ENCODE results near the gene PIP4K2B.
A peak's percentile ranks its signal among the peaks of the same experiment; 100 is the strongest.

PIP4K2B gene

GRCh38 chr17:38745545-38745944, 53.8 kb downstream of the PIP4K2B start:
- Histone ChIP-seq H2BK5ac (ENCODE audit: low read depth, low read length, poor library complexity, severe bottlenecking) (no peak overlapping the region), H3K4ac (ENCODE audit: low read depth in 1 of 2, low read length in 2 of 2) (no peak overlapping the region), H3K23ac (ENCODE audit: low read length in 2 of 2) (no peak overlapping the region), H3K9me3 (ENCODE audit: control insufficient read depth, low read length) (no peaks in the 10 kb centered on the region), H3K79me1 (replicated peaks; ENCODE audit: low read length, poor library complexity, severe bottlenecking) (peaks cover 12% of the 10 kb centered on the region), H3K18ac (ENCODE audit: low read depth in 1 of 2, low read length in 2 of 2) (no peak overlapping the region), H4K91ac (ENCODE audit: low read length) (no peak overlapping the region), H2BK12ac (ENCODE audit: low read length in 2 of 2) (no peak overlapping the region), H2AFZ (ENCODE audit: low read depth, low read length) (no peak overlapping the region), H3K27ac (ENCODE audit: low read length, poor library complexity, severe bottlenecking) (no peak overlapping the region), H3K4me3 (ENCODE audit: insufficient read depth in 1 of 2, low read depth in 1 of 2, low read length in 2 of 2) (no peak overlapping the region), H3K4me2 (ENCODE audit: low read length, poor library complexity, severe bottlenecking) (no peak overlapping the region), H2BK15ac (ENCODE audit: low read depth, poor library complexity, severe bottlenecking) (no peak overlapping the region), H3K4me1 (ENCODE audit: control insufficient read depth, insufficient read depth, low read depth, low read length) (peaks cover 54% of the 10 kb centered on the region), H3K27me3 (ENCODE audit: control insufficient read depth in 1 of 2, insufficient read depth in 1 of 2, low read length in 2 of 2) (no peaks in the 10 kb centered on the region), H4K8ac (ENCODE audit: low read length) (no peak overlapping the region), H3K9ac (ENCODE audit: low read length) (peak overlapping the region; percentile 95), H2BK120ac (ENCODE audit: low read depth, low read length) (no peak overlapping the region), H3K36me3 (ENCODE audit: control insufficient read depth in 1 of 2, insufficient read depth in 2 of 2, low read depth in 1 of 2, low read length in 2 of 2) (peaks cover 0 to 24% of the 10 kb centered on the region in 2 experiments), H2AK5ac (ENCODE audit: low read length, severe bottlenecking) (no peak overlapping the region), H3K14ac (ENCODE audit: low read length in 2 of 2) (peak overlapping the region in 1 of 2 experiments; percentile 38)
- 57% methylated on average over 4 of the region's 4 CpGs for WGBS
- DNase-seq = no peak

DNA sequence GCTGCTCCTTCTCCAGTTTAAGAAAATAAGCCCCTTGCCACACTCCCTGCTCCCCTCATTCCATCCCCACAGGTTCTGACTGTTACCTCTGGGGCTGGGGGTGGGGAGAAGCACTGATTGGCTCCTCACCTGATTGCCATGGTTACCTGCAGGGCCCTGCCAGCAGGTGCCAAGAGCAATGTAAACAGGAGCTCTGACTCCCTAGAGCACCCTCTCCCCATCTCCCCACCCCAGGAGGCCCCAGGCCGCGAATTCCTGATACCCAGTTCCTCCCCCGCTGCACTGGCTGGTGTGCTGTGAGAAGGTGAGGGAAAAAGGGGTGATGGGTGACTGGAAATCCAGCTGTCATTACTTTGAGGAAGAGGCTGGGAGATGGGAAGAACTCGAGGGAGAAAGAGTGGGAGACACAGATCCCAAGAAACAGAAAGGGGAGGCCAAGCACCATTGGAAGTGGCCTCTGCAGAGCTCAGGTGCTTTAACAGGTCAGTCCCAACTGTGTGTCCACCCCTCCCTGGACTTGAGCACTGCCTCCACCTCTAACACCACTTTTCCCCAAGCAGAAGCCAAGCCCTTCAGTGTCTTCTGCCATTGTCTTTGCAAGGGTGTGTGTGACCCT, 55.7 kb downstream of the PIP4K2B start:
- no peak overlapping the region for H3K4ac ChIP-seq (ENCODE audit: low read depth in 1 of 2, low read length in 2 of 2)

GRCh38 chr17:38742411-38743308, 56.7 kb downstream of the PIP4K2B start:
- Histone ChIP-seq H4K91ac (ENCODE audit: low read length) (no peak overlapping the region), H2AK5ac (ENCODE audit: low read length, severe bottlenecking) (no peak overlapping the region), H3K4me2 (ENCODE audit: low read length, poor library complexity, severe bottlenecking) (no peak overlapping the region), H3K4ac (ENCODE audit: low read depth in 1 of 2, low read length in 2 of 2) (no peak overlapping the region), H3K14ac (ENCODE audit: low read length in 2 of 2) (peak overlapping the region in 1 of 2 experiments; percentile 64), H3K9ac (ENCODE audit: low read length) (peak overlapping the region; percentile 84), H2BK5ac (ENCODE audit: low read depth, low read length, poor library complexity, severe bottlenecking) (no peak overlapping the region), H3K4me3 (ENCODE audit: insufficient read depth in 1 of 2, low read depth in 1 of 2, low read length in 2 of 2) (peak overlapping the region in 1 of 2 experiments; percentile 7), H3K27ac (ENCODE audit: low read length, poor library complexity, severe bottlenecking) (no peak overlapping the region), H3K23ac (ENCODE audit: low read length in 2 of 2) (peak overlapping the region in 1 of 2 experiments; percentile 17), H3K79me1 (replicated peaks; ENCODE audit: low read length, poor library complexity, severe bottlenecking) (peaks cover 29% of the 10 kb centered on the region), H2BK120ac (ENCODE audit: low read depth, low read length) (no peak overlapping the region), H4K8ac (ENCODE audit: low read length) (no peak overlapping the region), H2AFZ (ENCODE audit: low read depth, low read length) (no peak overlapping the region), H3K9me3 (ENCODE audit: control insufficient read depth, low read length) (no peaks in the 10 kb centered on the region), H2BK12ac (ENCODE audit: low read length in 2 of 2) (no peak overlapping the region), H3K27me3 (ENCODE audit: control insufficient read depth in 1 of 2, insufficient read depth in 1 of 2, low read length in 2 of 2) (no peaks in the 10 kb centered on the region), H2BK15ac (ENCODE audit: low read depth, poor library complexity, severe bottlenecking) (no peak overlapping the region), H3K18ac (ENCODE audit: low read depth in 1 of 2, low read length in 2 of 2) (no peak overlapping the region), H3K36me3 (ENCODE audit: control insufficient read depth in 1 of 2, insufficient read depth in 2 of 2, low read depth in 1 of 2, low read length in 2 of 2) (peaks cover 24 to 49% of the 10 kb centered on the region in 2 experiments), H3K4me1 (ENCODE audit: control insufficient read depth, insufficient read depth, low read depth, low read length) (peaks cover 37% of the 10 kb centered on the region)
- peak; percentile 77 for DNase-seq
- 83% methylated on average over 21 of the region's 22 CpGs for WGBS

More for the DNA sequence above, 55.7 kb downstream of the PIP4K2B start:
- Histone ChIP-seq H2BK12ac (ENCODE audit: low read length in 2 of 2) (no peak overlapping the region), H2BK5ac (ENCODE audit: low read depth, low read length, poor library complexity, severe bottlenecking) (no peak overlapping the region), H3K23ac (ENCODE audit: low read length in 2 of 2) (no peak overlapping the region), H3K4me2 (ENCODE audit: low read length, poor library complexity, severe bottlenecking) (no peak overlapping the region), H3K9ac (ENCODE audit: low read length) (no peak overlapping the region), H2AFZ (ENCODE audit: low read depth, low read length) (no peak overlapping the region), H3K27ac (ENCODE audit: low read length, poor library complexity, severe bottlenecking) (no peak overlapping the region), H4K8ac (ENCODE audit: low read length) (no peak overlapping the region), H2AK5ac (ENCODE audit: low read length, severe bottlenecking) (no peak overlapping the region), H3K9me3 (ENCODE audit: control insufficient read depth, low read length) (no peaks in the 10 kb centered on the region), H3K4me1 (ENCODE audit: control insufficient read depth, insufficient read depth, low read depth, low read length) (peaks cover 39% of the 10 kb centered on the region), H3K79me1 (replicated peaks; ENCODE audit: low read length, poor library complexity, severe bottlenecking) (peaks cover 26% of the 10 kb centered on the region), H3K14ac (ENCODE audit: low read length in 2 of 2) (no peak overlapping the region), H3K27me3 (ENCODE audit: control insufficient read depth in 1 of 2, insufficient read depth in 1 of 2, low read length in 2 of 2) (no peaks in the 10 kb centered on the region), H4K91ac (ENCODE audit: low read length) (no peak overlapping the region), H3K18ac (ENCODE audit: low read depth in 1 of 2, low read length in 2 of 2) (no peak overlapping the region), H2BK15ac (ENCODE audit: low read depth, poor library complexity, severe bottlenecking) (no peak overlapping the region), H3K36me3 (ENCODE audit: control insufficient read depth in 1 of 2, insufficient read depth in 2 of 2, low read depth in 1 of 2, low read length in 2 of 2) (peaks cover 14 to 40% of the 10 kb centered on the region in 2 experiments), H3K4me3 (ENCODE audit: insufficient read depth in 1 of 2, low read depth in 1 of 2, low read length in 2 of 2) (no peak overlapping the region), H2BK120ac (ENCODE audit: low read depth, low read length) (no peak overlapping the region)
- no peak for DNase-seq
- WGBS = 86% methylated on average over 4 of the region's 4 CpGs

- 86% methylated on average over 7 of the region's 7 CpGs for WGBS
- no peak overlapping the region for H2BK5ac ChIP-seq (ENCODE audit: low read depth, low read length, poor library complexity, severe bottlenecking)
- H3K4me3 ChIP-seq (ENCODE audit: insufficient read depth in 1 of 2, low read depth in 1 of 2, low read length in 2 of 2) = peak overlapping the region in 1 of 2 experiments; percentile 7
- H3K27me3 ChIP-seq (ENCODE audit: control insufficient read depth in 1 of 2, insufficient read depth in 1 of 2, low read length in 2 of 2) = no peaks in the 10 kb centered on the region
- H3K36me3 ChIP-seq (ENCODE audit: control insufficient read depth in 1 of 2, insufficient read depth in 2 of 2, low read depth in 1 of 2, low read length in 2 of 2) = peaks cover 29 to 53% of the 10 kb centered on the region in 2 experiments
- no peak overlapping the region for H3K18ac ChIP-seq (ENCODE audit: low read depth in 1 of 2, low read length in 2 of 2)
- no peak overlapping the region for H2AFZ ChIP-seq (ENCODE audit: low read depth, low read length)
- no peak overlapping the region for H4K8ac ChIP-seq (ENCODE audit: low read length)
- peak overlapping the region; percentile 84 for H3K9ac ChIP-seq (ENCODE audit: low read length)
- H4K91ac ChIP-seq (ENCODE audit: low read length) = no peak overlapping the region
- no peak overlapping the region for H2BK120ac ChIP-seq (ENCODE audit: low read depth, low read length)
- no peak overlapping the region for H3K23ac ChIP-seq (ENCODE audit: low read length in 2 of 2)
- H3K79me1 ChIP-seq (replicated peaks; ENCODE audit: low read length, poor library complexity, severe bottlenecking) = peaks cover 31% of the 10 kb centered on the region
- no peak overlapping the region for H3K14ac ChIP-seq (ENCODE audit: low read length in 2 of 2)
- H2BK12ac ChIP-seq (ENCODE audit: low read length in 2 of 2) = no peak overlapping the region
- H3K4me1 ChIP-seq (ENCODE audit: control insufficient read depth, insufficient read depth, low read depth, low read length) = peaks cover 36% of the 10 kb centered on the region
- H3K27ac ChIP-seq (ENCODE audit: low read length, poor library complexity, severe bottlenecking) = no peak overlapping the region
- no peak overlapping the region for H2BK15ac ChIP-seq (ENCODE audit: low read depth, poor library complexity, severe bottlenecking)
- no peak overlapping the region for H2AK5ac ChIP-seq (ENCODE audit: low read length, severe bottlenecking)
- H3K4ac ChIP-seq (ENCODE audit: low read depth in 1 of 2, low read length in 2 of 2) = no peak overlapping the region
- H3K9me3 ChIP-seq (ENCODE audit: control insufficient read depth, low read length) = no peaks in the 10 kb centered on the region
- H3K4me2 ChIP-seq (ENCODE audit: low read length, poor library complexity, severe bottlenecking) = no peak overlapping the region
- DNase-seq = no peak
These were observed 57.4 kb downstream of the PIP4K2B start for GRCh38 chr17:38741921-38742410.

Measured in mesenchymal stem cell (in vitro differentiated cells and primary cell).